A673 (cell line): ENCODE measurements around the gene BLID. TPM values are rescaled to one million over a fixed set of nuclear protein-coding genes. Genes with fewer than 3 reads are reported as not detected.

Experiments used
- BruUV-seq: library from RNA; stranded (reverse); fragments of 400-500 nt; replicated peaks from 2 replicates; lab custom pipeline; 2021; lab: Mats Ljungman, UMichigan
- CTCF ChIA-PET: fragments of 300-600 bp; sonication (Branson Sonifier 250); formaldehyde crosslinking; loops from one replicate; lab custom pipeline; 2022; ENCODE audit warnings: antibody characterized with exemption; lab: Charles Lee
- POLR2A ChIA-PET: fragments of 300-600 bp; sonication (Branson Sonifier 250); formaldehyde crosslinking; loops from one replicate; lab custom pipeline; 2022; ENCODE audit warnings: antibody characterized with exemption; ENCODE audit not compliant: low non-redundant PET; lab: Charles Lee
- DNase-seq: peaks from one replicate; pipeline ENCODE4 v3.0.0-alpha.2; 2015; ENCODE audit warnings: low spot score
- H3K27ac ChIP-seq: fragments of 200-600 bp; sonication (generic); 2 replicates; pipeline ENCODE4 v1.5.1; 2016; ENCODE audit warnings: mixed run types, low read depth, mild to moderate bottlenecking, mixed read lengths, antibody characterized with exemption, low read length; ENCODE audit not compliant: poor library complexity, severe bottlenecking
- H3K27me3 ChIP-seq: fragments of 200-600 bp; sonication (generic); replicated peaks from 2 replicates; pipeline ENCODE4 v1.6.1; 2017; ENCODE audit warnings: mixed run types, low read depth, mild to moderate bottlenecking, mixed read lengths, antibody characterized with exemption, low read length; ENCODE audit not compliant: insufficient read depth, poor library complexity
- H3K36me3 ChIP-seq: fragments of 200-600 bp; sonication (generic); 2 replicates; pipeline ENCODE4 v1.6.1; 2016; ENCODE audit warnings: mixed run types, mild to moderate bottlenecking, mixed read lengths, antibody characterized with exemption, low read length; ENCODE audit not compliant: insufficient read depth, poor library complexity, severe bottlenecking
- H3K4me1 ChIP-seq: fragments of 200-600 bp; sonication (generic); 2 replicates; pipeline ENCODE4 v1.6.1; 2017; ENCODE audit warnings: mixed run types, mild to moderate bottlenecking, mixed read lengths, antibody characterized with exemption, low read length; ENCODE audit not compliant: insufficient read depth, poor library complexity, severe bottlenecking
- H3K4me3 ChIP-seq: fragments of 200-600 bp; sonication (generic); 2 replicates; pipeline ENCODE4 v1.5.1; 2016; ENCODE audit warnings: low read depth, mixed run types, mild to moderate bottlenecking, mixed read lengths, low read length; ENCODE audit not compliant: poor library complexity, severe bottlenecking
- H3K9me3 ChIP-seq: fragments of 200-600 bp; sonication (generic); 2 replicates; pipeline ENCODE4 v1.6.1; 2016; ENCODE audit warnings: mixed run types, low read depth, mild to moderate bottlenecking, mixed read lengths, antibody characterized with exemption, low read length; ENCODE audit not compliant: poor library complexity, severe bottlenecking
- CTCF ChIP-seq: fragments of 300-800, 200-600 bp; sonication (generic); conservative IDR thresholded peaks from 2 replicates; pipeline ENCODE4 v1.5.1; 2017; ENCODE audit warnings: low read depth, mild to moderate bottlenecking, antibody characterized with exemption, low read length, moderate library complexity, mixed read lengths
- EZH2 ChIP-seq: fragments of 200-600 bp; sonication (generic); IDR thresholded peaks from 2 replicates; pipeline ENCODE4 v1.6.1; 2017; ENCODE audit warnings: borderline replicate concordance, low read depth, mild to moderate bottlenecking, mixed read lengths, antibody characterized with exemption, low read length; ENCODE audit not compliant: poor library complexity, severe bottlenecking
- intact Hi-C: fragments of 100-400 bp; cut with micrococcal nuclease; formaldehyde crosslinking; loops from one replicate; pipeline ENCODE4 v1.10.0; 2022; ENCODE audit not compliant: unreplicated experiment
- total RNA-seq: library from RNA; stranded (reverse); gene quantifications from 2 replicates; pipeline ENCODE4 v1.2.3, GENCODE V29; 2021

Gene BLID
- total RNA-seq, 1 experiment from 2014 or later, result 0.82 TPM

- ChIA-PET POLR2A (no interaction called here), CTCF (no interaction called here)
- H3K36me3 ChIP-seq, result no peaks in the 10 kb centered on the region
- intact Hi-C loops, result no loop called here
- H3K4me1 ChIP-seq, result no peaks in the 10 kb centered on the region
- BruUV-seq, result no TSS peak
- TF ChIP-seq EZH2 (no peak), CTCF (no peak)
- H3K9me3 ChIP-seq, result no peaks in the 10 kb centered on the region
- H3K27me3 ChIP-seq, result no peaks in the 10 kb centered on the region
- DNase-seq, result no peak
- no peak overlapping the region for H3K4me3 ChIP-seq
- H3K27ac ChIP-seq, result no peak overlapping the region
These were observed 39.4 kb downstream of the BLID start for GRCh38 chr11:122076512-122077120.

- Histone ChIP-seq H3K4me3 (no peak overlapping the region), H3K27me3 (no peaks in the 10 kb centered on the region), H3K27ac (no peak overlapping the region), H3K4me1 (peaks cover 7% of the 10 kb centered on the region), H3K36me3 (no peaks in the 10 kb centered on the region), H3K9me3 (no peaks in the 10 kb centered on the region)
- no peak for TF ChIP-seq EZH2
- TF ChIP-seq CTCF, result no peak
- intact Hi-C loops, result no loop called here
- no peak for DNase-seq
- ChIA-PET POLR2A (no interaction called here), CTCF (no interaction called here)
- no TSS peak for BruUV-seq
These were observed 41.0 kb downstream of the BLID start for GRCh38 chr11:122075016-122075415.

GRCh38 chr11:122074022-122074421, 42.0 kb downstream of the BLID start:
- Histone ChIP-seq H3K27ac (no peak overlapping the region), H3K4me3 (no peak overlapping the region), H3K36me3 (no peaks in the 10 kb centered on the region), H3K27me3 (no peaks in the 10 kb centered on the region), H3K9me3 (no peaks in the 10 kb centered on the region), H3K4me1 (peaks cover 17% of the 10 kb centered on the region)
- TF ChIP-seq EZH2 (no peak), CTCF (no peak)
- no TSS peak for BruUV-seq
- CTCF ChIA-PET, result no interaction called here
- POLR2A ChIA-PET, result no interaction called here
- DNase-seq, result no peak
- intact Hi-C loops, result no loop called here
